HepG2 (cell line): Measurements from ENCODE around the gene SLC38A9. TPM values are rescaled to one million over a fixed set of nuclear protein-coding genes. Genes with fewer than 3 reads are reported as not detected.

Source experiments
- ATAC-seq: fragments of 200-7000 bp; cut with Tn5 transposase; 3 replicates; pipeline ENCODE4 v1.9.1; 2020; ENCODE audit warnings: mild to moderate bottlenecking, moderate library complexity
- BruUV-seq: library from RNA; stranded (reverse); fragments of 400-500 nt; replicated peaks from 2 replicates; lab custom pipeline; 2021; lab: Mats Ljungman, UMichigan
- CTCF ChIA-PET: fragments of 300-600 bp; formaldehyde crosslinking; extraction: SDS; loops from one replicate; lab custom pipeline; 2021; ENCODE audit warnings: low total read pairs, inconsistent platforms, low intra/inter-chr PET ratio; lab: Yijun Ruan, JAX
- POLR2A ChIA-PET: fragments of 350-600 bp; sonication (Branson Sonifier 250); formaldehyde crosslinking; loops from one replicate; lab custom pipeline; 2020; ENCODE audit warnings: antibody characterized with exemption, inconsistent platforms; lab: Yijun Ruan, JAX
- DNase-seq: peaks from one replicate; pipeline ENCODE4 v3.0.0-alpha.2; 2015; ENCODE audit warnings: low spot score
- FAIRE-seq: peaks from 3 replicates; lab custom pipeline; 2011; peaks lifted over from hg19 to GRCh38; lab: Jason Lieb, UNC
- H2AFZ ChIP-seq: one replicate; pipeline ENCODE4 v1.6.1; 2011; ENCODE audit warnings: low read length, inconsistent platforms
- H3K27ac ChIP-seq: fragments of 300-600 bp; 3 replicates; pipeline ENCODE4 v1.8.0; 2011; ENCODE audit warnings: mixed run types, mild to moderate bottlenecking, mixed read lengths, low read length, inconsistent platforms; ENCODE audit not compliant: insufficient read depth; ENCODE audit errors: extremely low read length
- H3K27me3 ChIP-seq, 2 experiments: fragments of 200-600 bp in 1 of 2; 2 replicates in 1 of 2; 3 replicates in 1 of 2; pipeline versions ENCODE4 v1.6.0 to v1.8.0; 2011; ENCODE audit warnings: low read length in 2 of 2, mild to moderate bottlenecking in 2 of 2, moderate library complexity in 2 of 2, inconsistent platforms in 1 of 2; ENCODE audit not compliant: insufficient read depth in 2 of 2, control insufficient read depth in 1 of 2
- H3K36me3 ChIP-seq, 2 experiments: fragments of 200-600 bp in 1 of 2; replicated peaks in 1 of 2; 2 replicates in 1 of 2; 3 replicates in 1 of 2; pipeline versions ENCODE4 v1.5.1 to v1.8.0; 2011; ENCODE audit warnings: low read length in 2 of 2, inconsistent platforms in 1 of 2; ENCODE audit not compliant: insufficient read depth in 2 of 2, control insufficient read depth in 1 of 2
- H3K4me1 ChIP-seq: 2 replicates; pipeline ENCODE4 v1.5.1; 2012; ENCODE audit warnings: low read length, inconsistent platforms; ENCODE audit not compliant: insufficient read depth
- H3K4me2 ChIP-seq: 2 replicates; pipeline ENCODE4 v1.6.0; 2011; ENCODE audit warnings: low read depth, low read length, inconsistent platforms
- H3K4me3 ChIP-seq, 3 experiments: fragments of 200-600 bp in 1 of 3; sonication (generic), shearing (Covaris generic) in 1 of 3; replicated peaks in 1 of 3; 2 replicates each; pipeline ENCODE4 v1.5.1; 2011 to 2016; ENCODE audit warnings: low read length in 3 of 3, inconsistent platforms in 2 of 3, low read depth in 2 of 3, mild to moderate bottlenecking in 2 of 3, control low read depth in 1 of 3, mixed read lengths in 1 of 3; ENCODE audit not compliant: insufficient read depth in 1 of 3
- H3K79me2 ChIP-seq: one replicate; pipeline ENCODE4 v1.6.1; 2011; ENCODE audit warnings: low read length, inconsistent platforms; ENCODE audit not compliant: insufficient read depth
- H3K9ac ChIP-seq: 2 replicates; pipeline ENCODE4 v1.6.0; 2011; ENCODE audit warnings: mild to moderate bottlenecking, low read depth, low read length, inconsistent platforms; ENCODE audit not compliant: insufficient read depth
- H3K9me3 ChIP-seq: 2 replicates; pipeline ENCODE4 v1.5.1; 2012; ENCODE audit warnings: mild to moderate bottlenecking, low read length
- H4K20me1 ChIP-seq: 2 replicates; pipeline ENCODE4 v1.6.0; 2011; ENCODE audit warnings: inconsistent platforms, mild to moderate bottlenecking, low read length, moderate library complexity; ENCODE audit not compliant: insufficient read depth
- FOXC1 ChIP-seq: sonication (generic); formaldehyde crosslinking; IDR thresholded peaks from 2 replicates; pipeline ENCODE4 v1.8.0; 2022; ENCODE audit warnings: mild to moderate bottlenecking, missing genetic modification reagents, borderline replicate concordance
- KDM2A ChIP-seq: sonication (generic); formaldehyde crosslinking; IDR thresholded peaks from 2 replicates; pipeline ENCODE4 v1.4.0; 2020; ENCODE audit warnings: low read depth, missing genetic modification reagents, borderline replicate concordance
- MAFK ChIP-seq, 2 experiments: IDR thresholded peaks in 1 of 2; conservative IDR thresholded peaks in 1 of 2; 2 replicates each; pipeline ENCODE4 v1.6.1; 2011; ENCODE audit warnings: improper control_type of control experiment in 2 of 2, low read length in 2 of 2
- NFIC ChIP-seq: IDR thresholded peaks from 2 replicates; pipeline ENCODE4 v1.6.1; 2012; ENCODE audit warnings: mild to moderate bottlenecking, low read length, inconsistent platforms
- SETDB1 ChIP-seq: sonication (generic); formaldehyde crosslinking; IDR thresholded peaks from 2 replicates; pipeline ENCODE4 v1.5.1; 2020; ENCODE audit warnings: missing genetic modification reagents, mild to moderate bottlenecking, borderline replicate concordance
- U2AF1 ChIP-seq: fragments of 200-400 bp; formaldehyde crosslinking; optimal IDR thresholded peaks from 2 replicates; pipeline ENCODE3; 2017; ENCODE audit warnings: mild to moderate bottlenecking, low read depth, low read length
- WGBS: methylation state at CpG from one replicate; pipeline ENCODE4 v1.1.6; 2017; ENCODE audit warnings: low lambda C conversion rate; 5-methylcytosine and 5-hydroxymethylcytosine counted together
- in situ Hi-C: cut with HindIII; loops from 2 replicates; pipeline ENCODE4 v1.10.0; 2017; ENCODE audit warnings: low pct_unique_long_range_greater_than_20kb; ENCODE audit not compliant: extremely low pct_ligation_motif_present
- intact Hi-C: fragments of 100-400 bp; cut with micrococcal nuclease; formaldehyde crosslinking; loops from one replicate; pipeline ENCODE4 v1.10.0; 2022; ENCODE audit not compliant: unreplicated experiment
- polyA plus RNA-seq, 8 experiments: library from polyadenylated mRNA; depleted of rRNA in 3 of 8; stranded (reverse) in 7 of 8; unstranded in 1 of 8; fragments of >200 nt; fragmentation: Illumina TruSeq in 4 of 8; extraction: Trizol in 4 of 8; gene quantifications; 2 replicates each; pipeline versions ENCODE4 v1.2.1 to v1.2.3, GENCODE V29; 2011 to 2016; ENCODE audit warnings: low read depth in 4 of 8, missing spikeins in 1 of 8, mixed read lengths in 1 of 8; ENCODE audit not compliant: insufficient read depth in 1 of 8
- total RNA-seq, 5 experiments: library from RNA; depleted of rRNA; stranded (reverse); fragments of >200 nt; fragmentation: Illumina TruSeq; extraction: Trizol; gene quantifications; 2 replicates each; pipeline ENCODE4 v1.2.3, GENCODE V29; 2016; ENCODE audit warnings: low read depth in 1 of 5
- TF ChIP-seq, protein P1 (sequence below): sonication (generic); formaldehyde crosslinking; IDR thresholded peaks from 2 replicates; pipeline ENCODE4 v1.4.0; 2020; ENCODE audit warnings: missing genetic modification reagents
- TF ChIP-seq, protein P2 (sequence below): sonication (generic); formaldehyde crosslinking; IDR thresholded peaks from 2 replicates; pipeline ENCODE4 v1.4.0; 2020; ENCODE audit warnings: missing genetic modification reagents
- TF ChIP-seq, protein P3 (sequence below): sonication (generic); formaldehyde crosslinking; IDR thresholded peaks from 2 replicates; pipeline ENCODE4 v1.8.1; 2023; ENCODE audit warnings: mild to moderate bottlenecking, missing genetic modification reagents
- TF ChIP-seq, protein P4 (sequence below): sonication (generic); formaldehyde crosslinking; IDR thresholded peaks from 2 replicates; pipeline ENCODE4 v1.5.1; 2020; ENCODE audit warnings: mild to moderate bottlenecking, missing genetic modification reagents, moderate library complexity

SLC38A9 gene
- total and polyA plus RNA-seq, 2 of the 13 experiments (the other 11 are each of a cell fraction or from before 2014, with no cell fraction given) = 19.3 to 36.0 TPM

DNA sequence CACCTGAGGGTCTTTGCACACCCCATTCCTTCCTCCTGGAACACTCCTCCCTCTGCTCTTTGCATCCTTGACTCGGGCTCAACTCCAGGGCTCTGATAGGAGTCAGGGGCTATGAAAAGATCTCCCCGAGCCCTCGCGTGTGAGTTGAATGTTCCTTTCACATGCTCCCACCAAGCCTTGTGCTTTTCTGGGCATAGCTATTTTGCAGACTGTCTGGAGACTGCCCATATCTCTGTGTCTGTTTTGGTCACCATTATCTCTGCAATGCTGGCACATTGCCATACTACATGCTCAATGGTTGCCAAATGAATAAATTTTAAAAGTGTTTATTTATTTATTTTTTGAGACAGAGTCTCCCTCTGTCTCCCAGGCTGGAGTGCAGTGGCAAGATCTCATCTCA is 120.4 kb downstream of the SLC38A9 start (continued):
- TF ChIP-seq, protein P1, sequence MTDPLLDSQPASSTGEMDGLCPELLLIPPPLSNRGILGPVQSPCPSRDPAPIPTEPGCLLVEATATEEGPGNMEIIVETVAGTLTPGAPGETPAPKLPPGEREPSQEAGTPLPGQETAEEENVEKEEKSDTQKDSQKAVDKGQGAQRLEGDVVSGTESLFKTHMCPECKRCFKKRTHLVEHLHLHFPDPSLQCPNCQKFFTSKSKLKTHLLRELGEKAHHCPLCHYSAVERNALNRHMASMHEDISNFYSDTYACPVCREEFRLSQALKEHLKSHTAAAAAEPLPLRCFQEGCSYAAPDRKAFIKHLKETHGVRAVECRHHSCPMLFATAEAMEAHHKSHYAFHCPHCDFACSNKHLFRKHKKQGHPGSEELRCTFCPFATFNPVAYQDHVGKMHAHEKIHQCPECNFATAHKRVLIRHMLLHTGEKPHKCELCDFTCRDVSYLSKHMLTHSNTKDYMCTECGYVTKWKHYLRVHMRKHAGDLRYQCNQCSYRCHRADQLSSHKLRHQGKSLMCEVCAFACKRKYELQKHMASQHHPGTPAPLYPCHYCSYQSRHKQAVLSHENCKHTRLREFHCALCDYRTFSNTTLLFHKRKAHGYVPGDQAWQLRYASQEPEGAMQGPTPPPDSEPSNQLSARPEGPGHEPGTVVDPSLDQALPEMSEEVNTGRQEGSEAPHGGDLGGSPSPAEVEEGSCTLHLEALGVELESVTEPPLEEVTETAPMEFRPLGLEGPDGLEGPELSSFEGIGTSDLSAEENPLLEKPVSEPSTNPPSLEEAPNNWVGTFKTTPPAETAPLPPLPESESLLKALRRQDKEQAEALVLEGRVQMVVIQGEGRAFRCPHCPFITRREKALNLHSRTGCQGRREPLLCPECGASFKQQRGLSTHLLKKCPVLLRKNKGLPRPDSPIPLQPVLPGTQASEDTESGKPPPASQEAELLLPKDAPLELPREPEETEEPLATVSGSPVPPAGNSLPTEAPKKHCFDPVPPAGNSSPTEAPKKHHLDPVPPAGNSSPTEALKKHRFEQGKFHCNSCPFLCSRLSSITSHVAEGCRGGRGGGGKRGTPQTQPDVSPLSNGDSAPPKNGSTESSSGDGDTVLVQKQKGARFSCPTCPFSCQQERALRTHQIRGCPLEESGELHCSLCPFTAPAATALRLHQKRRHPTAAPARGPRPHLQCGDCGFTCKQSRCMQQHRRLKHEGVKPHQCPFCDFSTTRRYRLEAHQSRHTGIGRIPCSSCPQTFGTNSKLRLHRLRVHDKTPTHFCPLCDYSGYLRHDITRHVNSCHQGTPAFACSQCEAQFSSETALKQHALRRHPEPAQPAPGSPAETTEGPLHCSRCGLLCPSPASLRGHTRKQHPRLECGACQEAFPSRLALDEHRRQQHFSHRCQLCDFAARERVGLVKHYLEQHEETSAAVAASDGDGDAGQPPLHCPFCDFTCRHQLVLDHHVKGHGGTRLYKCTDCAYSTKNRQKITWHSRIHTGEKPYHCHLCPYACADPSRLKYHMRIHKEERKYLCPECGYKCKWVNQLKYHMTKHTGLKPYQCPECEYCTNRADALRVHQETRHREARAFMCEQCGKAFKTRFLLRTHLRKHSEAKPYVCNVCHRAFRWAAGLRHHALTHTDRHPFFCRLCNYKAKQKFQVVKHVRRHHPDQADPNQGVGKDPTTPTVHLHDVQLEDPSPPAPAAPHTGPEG (CRISPR knock-in tag) = no peak
- TF ChIP-seq MAFK (conservative IDR thresholded peaks at IDR 0.05 in 1 of 2, IDR thresholded peaks at IDR 0.05 in 1 of 2; ENCODE audit: low read length in 2 of 2) = no peak

DNA sequence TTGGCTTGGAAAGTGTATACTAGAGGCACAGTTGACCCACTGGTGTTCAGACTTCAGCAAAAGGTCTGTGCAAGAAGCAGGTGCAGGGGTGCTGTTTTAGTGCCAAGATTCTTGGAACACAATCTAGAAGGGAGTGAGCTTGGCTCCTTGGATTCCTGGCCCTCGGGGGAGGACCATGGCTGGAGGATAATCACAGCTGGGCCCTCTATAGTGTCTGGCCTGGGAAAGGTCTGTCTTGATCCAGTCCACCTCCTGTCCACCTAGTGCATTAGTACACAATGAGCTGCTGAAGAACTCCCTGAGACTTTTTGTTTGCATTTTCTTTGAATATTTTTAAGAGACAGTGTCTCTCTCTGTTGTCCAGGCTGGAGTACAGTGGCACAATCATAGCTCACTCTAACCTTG is 126.9 kb downstream of the SLC38A9 start:
- H3K9me3 ChIP-seq = no peaks in the 10 kb centered on the region
- no peak for DNase-seq
- ChIA-PET POLR2A (no interaction called here), CTCF (no interaction called here)
- no peak overlapping the region for H3K4me2 ChIP-seq
- FAIRE-seq = no peak
- no peak overlapping the region for H3K9ac ChIP-seq
- H3K36me3 ChIP-seq = no peaks in the 10 kb centered on the region
- intact Hi-C loops = no loop called here
- no peak overlapping the region for H3K4me3 ChIP-seq
- no peaks in the 10 kb centered on the region for H3K79me2 ChIP-seq
- no peak for ATAC-seq
- H4K20me1 ChIP-seq = no peaks in the 10 kb centered on the region
- no peak overlapping the region for H2AFZ ChIP-seq
- WGBS = no CpG with 5 or more reads among the region's 1 CpG
- in situ Hi-C loops = no loop called here
- no peak overlapping the region for H3K27ac ChIP-seq
- no peaks in the 10 kb centered on the region for H3K27me3 ChIP-seq
- H3K4me1 ChIP-seq = no peaks in the 10 kb centered on the region; the same call in 1 of the 2 replicates
- TF ChIP-seq KDM2A (no peak), SETDB1 (CRISPR knock-in tag) (no peak), NFIC (no peak), FOXC1 (CRISPR knock-in tag) (no peak), U2AF1 (no peak)
- TF ChIP-seq, protein P2, sequence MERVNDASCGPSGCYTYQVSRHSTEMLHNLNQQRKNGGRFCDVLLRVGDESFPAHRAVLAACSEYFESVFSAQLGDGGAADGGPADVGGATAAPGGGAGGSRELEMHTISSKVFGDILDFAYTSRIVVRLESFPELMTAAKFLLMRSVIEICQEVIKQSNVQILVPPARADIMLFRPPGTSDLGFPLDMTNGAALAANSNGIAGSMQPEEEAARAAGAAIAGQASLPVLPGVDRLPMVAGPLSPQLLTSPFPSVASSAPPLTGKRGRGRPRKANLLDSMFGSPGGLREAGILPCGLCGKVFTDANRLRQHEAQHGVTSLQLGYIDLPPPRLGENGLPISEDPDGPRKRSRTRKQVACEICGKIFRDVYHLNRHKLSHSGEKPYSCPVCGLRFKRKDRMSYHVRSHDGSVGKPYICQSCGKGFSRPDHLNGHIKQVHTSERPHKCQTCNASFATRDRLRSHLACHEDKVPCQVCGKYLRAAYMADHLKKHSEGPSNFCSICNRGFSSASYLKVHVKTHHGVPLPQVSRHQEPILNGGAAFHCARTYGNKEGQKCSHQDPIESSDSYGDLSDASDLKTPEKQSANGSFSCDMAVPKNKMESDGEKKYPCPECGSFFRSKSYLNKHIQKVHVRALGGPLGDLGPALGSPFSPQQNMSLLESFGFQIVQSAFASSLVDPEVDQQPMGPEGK (CRISPR knock-in tag) = no peak
- TF ChIP-seq, protein P3, sequence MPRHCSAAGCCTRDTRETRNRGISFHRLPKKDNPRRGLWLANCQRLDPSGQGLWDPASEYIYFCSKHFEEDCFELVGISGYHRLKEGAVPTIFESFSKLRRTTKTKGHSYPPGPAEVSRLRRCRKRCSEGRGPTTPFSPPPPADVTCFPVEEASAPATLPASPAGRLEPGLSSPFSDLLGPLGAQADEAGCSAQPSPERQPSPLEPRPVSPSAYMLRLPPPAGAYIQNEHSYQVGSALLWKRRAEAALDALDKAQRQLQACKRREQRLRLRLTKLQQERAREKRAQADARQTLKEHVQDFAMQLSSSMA (CRISPR knock-in tag) = no peak
- TF ChIP-seq, protein P4, sequence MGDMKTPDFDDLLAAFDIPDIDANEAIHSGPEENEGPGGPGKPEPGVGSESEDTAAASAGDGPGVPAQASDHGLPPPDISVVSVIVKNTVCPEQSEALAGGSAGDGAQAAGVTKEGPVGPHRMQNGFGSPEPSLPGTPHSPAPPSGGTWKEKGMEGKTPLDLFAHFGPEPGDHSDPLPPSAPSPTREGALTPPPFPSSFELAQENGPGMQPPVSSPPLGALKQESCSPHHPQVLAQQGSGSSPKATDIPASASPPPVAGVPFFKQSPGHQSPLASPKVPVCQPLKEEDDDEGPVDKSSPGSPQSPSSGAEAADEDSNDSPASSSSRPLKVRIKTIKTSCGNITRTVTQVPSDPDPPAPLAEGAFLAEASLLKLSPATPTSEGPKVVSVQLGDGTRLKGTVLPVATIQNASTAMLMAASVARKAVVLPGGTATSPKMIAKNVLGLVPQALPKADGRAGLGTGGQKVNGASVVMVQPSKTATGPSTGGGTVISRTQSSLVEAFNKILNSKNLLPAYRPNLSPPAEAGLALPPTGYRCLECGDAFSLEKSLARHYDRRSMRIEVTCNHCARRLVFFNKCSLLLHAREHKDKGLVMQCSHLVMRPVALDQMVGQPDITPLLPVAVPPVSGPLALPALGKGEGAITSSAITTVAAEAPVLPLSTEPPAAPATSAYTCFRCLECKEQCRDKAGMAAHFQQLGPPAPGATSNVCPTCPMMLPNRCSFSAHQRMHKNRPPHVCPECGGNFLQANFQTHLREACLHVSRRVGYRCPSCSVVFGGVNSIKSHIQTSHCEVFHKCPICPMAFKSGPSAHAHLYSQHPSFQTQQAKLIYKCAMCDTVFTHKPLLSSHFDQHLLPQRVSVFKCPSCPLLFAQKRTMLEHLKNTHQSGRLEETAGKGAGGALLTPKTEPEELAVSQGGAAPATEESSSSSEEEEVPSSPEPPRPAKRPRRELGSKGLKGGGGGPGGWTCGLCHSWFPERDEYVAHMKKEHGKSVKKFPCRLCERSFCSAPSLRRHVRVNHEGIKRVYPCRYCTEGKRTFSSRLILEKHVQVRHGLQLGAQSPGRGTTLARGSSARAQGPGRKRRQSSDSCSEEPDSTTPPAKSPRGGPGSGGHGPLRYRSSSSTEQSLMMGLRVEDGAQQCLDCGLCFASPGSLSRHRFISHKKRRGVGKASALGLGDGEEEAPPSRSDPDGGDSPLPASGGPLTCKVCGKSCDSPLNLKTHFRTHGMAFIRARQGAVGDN (CRISPR knock-in tag) = no peak
- BruUV-seq = no TSS peak
